ENCODE measurements around the gene PCDH9.

PCDH9 gene

GRCh38 chr13:66958611-66959010 lies 271.5 kb downstream of the PCDH9 start:
- DNase-seq: no peak

- DNase-seq: no peak
These were observed 277.6 kb downstream of the PCDH9 start for GRCh38 chr13:66952507-66952906.

- no peak for DNase-seq
These were observed 278.7 kb downstream of the PCDH9 start for GRCh38 chr13:66951426-66951825.

GRCh38 chr13:66950666-66951065 lies 279.5 kb downstream of the PCDH9 start:
- no peak for DNase-seq

- DNase-seq: no peak
These were observed 281.2 kb downstream of the PCDH9 start for GRCh38 chr13:66948910-66949309.

- no peak for DNase-seq
These were observed 286.6 kb downstream of the PCDH9 start for GRCh38 chr13:66943530-66943929.

GRCh38 chr13:66940113-66940512 lies 290.0 kb downstream of the PCDH9 start:
- DNase-seq: no peak

GRCh38 chr13:66937423-66937822 lies 292.7 kb downstream of the PCDH9 start:
- DNase-seq: no peak

- DNase-seq: no peak
These were observed 296.1 kb downstream of the PCDH9 start for GRCh38 chr13:66933994-66934393.

GRCh38 chr13:66933527-66933926 lies 296.6 kb downstream of the PCDH9 start:
- DNase-seq: no peak

- no peak for DNase-seq
These were observed 302.6 kb downstream of the PCDH9 start for GRCh38 chr13:66927562-66927961.

GRCh38 chr13:66926851-66927524 lies 303.1 kb downstream of the PCDH9 start:
- no peak for DNase-seq

- no peak for DNase-seq
These were observed 303.8 kb downstream of the PCDH9 start for GRCh38 chr13:66926200-66926850.

- no peak for DNase-seq
These were observed 307.7 kb downstream of the PCDH9 start for GRCh38 chr13:66922444-66922843.

- no peak for DNase-seq
These were observed 308.7 kb downstream of the PCDH9 start for GRCh38 chr13:66921437-66921836.

GRCh38 chr13:66915596-66916185 lies 314.4 kb downstream of the PCDH9 start:
- DNase-seq: no peak

GRCh38 chr13:66914155-66914554 lies 316.0 kb downstream of the PCDH9 start:
- DNase-seq: no peak

- DNase-seq: no peak
These were observed 318.7 kb downstream of the PCDH9 start for GRCh38 chr13:66911411-66911939.

- DNase-seq: no peak
These were observed 330.2 kb downstream of the PCDH9 start for GRCh38 chr13:66899955-66900354.

- no peak for DNase-seq
These were observed 333.2 kb downstream of the PCDH9 start for GRCh38 chr13:66896933-66897332.

GRCh38 chr13:66895780-66896179 lies 334.4 kb downstream of the PCDH9 start:
- no peak for DNase-seq

GRCh38 chr13:66895320-66895719 lies 334.8 kb downstream of the PCDH9 start:
- no peak for DNase-seq

GRCh38 chr13:66888698-66889097 lies 341.4 kb downstream of the PCDH9 start:
- DNase-seq: no peak

GRCh38 chr13:66887088-66887487 lies 343.0 kb downstream of the PCDH9 start:
- no peak for DNase-seq

Measured in SIG-M5 (cell line).